Osteocyte (in vitro differentiated cells): Measurements from ENCODE around the gene ABHD1. TPM values are rescaled to one million over a fixed set of nuclear protein-coding genes. Genes with fewer than 3 reads are reported as not detected.
"Not testable (repeated sequence)": the region's sequence is repeated elsewhere in the genome, so short reads cannot be mapped to it uniquely, and the experiment has no call there.

Source experiments
- DNase-seq: peaks from one replicate; pipeline ENCODE4 v3.0.0; 2021; ENCODE audit warnings: mixed read lengths; ENCODE audit not compliant: unreplicated experiment; ENCODE audit errors: extremely low spot score
- H3K27ac Mint-ChIP-seq: one replicate; pipeline ENCODE4 v1.8.0; 2021; ENCODE audit warnings: mild to moderate bottlenecking, mixed read lengths; ENCODE audit not compliant: unreplicated experiment
- H3K27me3 Mint-ChIP-seq: one replicate; pipeline ENCODE4 v1.8.0; 2021; ENCODE audit warnings: mixed read lengths; ENCODE audit not compliant: unreplicated experiment
- H3K36me3 Mint-ChIP-seq: one replicate; pipeline ENCODE4 v1.8.0; 2021; ENCODE audit warnings: mixed read lengths; ENCODE audit not compliant: unreplicated experiment
- H3K4me1 Mint-ChIP-seq: one replicate; pipeline ENCODE4 v1.8.0; 2021; ENCODE audit warnings: mixed read lengths; ENCODE audit not compliant: unreplicated experiment
- H3K4me3 Mint-ChIP-seq: one replicate; pipeline ENCODE4 v1.8.0; 2021; ENCODE audit warnings: mild to moderate bottlenecking, moderate library complexity, mixed read lengths; ENCODE audit not compliant: unreplicated experiment
- H3K9me3 Mint-ChIP-seq: one replicate; pipeline ENCODE4 v1.8.0; 2021; ENCODE audit warnings: mixed read lengths; ENCODE audit not compliant: unreplicated experiment
- CTCF ChIP-seq: fragments of 200-600 bp; sonication (generic); IDR thresholded peaks from 2 replicates; pipeline ENCODE4 v1.5.0; 2021; ENCODE audit warnings: antibody characterized with exemption, mild to moderate bottlenecking, moderate library complexity
- long read RNA-seq: library from polyadenylated mRNA; unstranded; transcript quantifications from one replicate; pipeline ENCODE4 v2.0.0, GENCODE V29; 2021
- total RNA-seq: library from RNA; stranded (reverse); gene quantifications from 2 replicates; pipeline ENCODE4 v1.2.1, GENCODE V29; 2021

Gene ABHD1
- total RNA-seq, result 0.48 TPM in 1 of 2 replicates, not detected in the other
- long read RNA-seq, result 0 reads

- Mint-ChIP-seq H3K27ac (no peak within 1 kb of the TSS), H3K4me3 (peak within 1 kb of the TSS; percentile 79), H3K9me3 (no peaks in the 10 kb centered on the region), H3K27me3 (peaks cover 33% of the 10 kb centered on the region), H3K36me3 (no peaks in the 10 kb centered on the region), H3K4me1 (peaks cover 5% of the 10 kb centered on the region)
- TF ChIP-seq CTCF, result peak; percentile 7
- no peak for DNase-seq
These were observed at the start of gene ABHD1 for GRCh38 chr2:27123302-27124150. TSS of gene ABHD1 (plus strand) at chr2:27123815. CDS start at chr2:27123949, 134 bp downstream.

DNA sequence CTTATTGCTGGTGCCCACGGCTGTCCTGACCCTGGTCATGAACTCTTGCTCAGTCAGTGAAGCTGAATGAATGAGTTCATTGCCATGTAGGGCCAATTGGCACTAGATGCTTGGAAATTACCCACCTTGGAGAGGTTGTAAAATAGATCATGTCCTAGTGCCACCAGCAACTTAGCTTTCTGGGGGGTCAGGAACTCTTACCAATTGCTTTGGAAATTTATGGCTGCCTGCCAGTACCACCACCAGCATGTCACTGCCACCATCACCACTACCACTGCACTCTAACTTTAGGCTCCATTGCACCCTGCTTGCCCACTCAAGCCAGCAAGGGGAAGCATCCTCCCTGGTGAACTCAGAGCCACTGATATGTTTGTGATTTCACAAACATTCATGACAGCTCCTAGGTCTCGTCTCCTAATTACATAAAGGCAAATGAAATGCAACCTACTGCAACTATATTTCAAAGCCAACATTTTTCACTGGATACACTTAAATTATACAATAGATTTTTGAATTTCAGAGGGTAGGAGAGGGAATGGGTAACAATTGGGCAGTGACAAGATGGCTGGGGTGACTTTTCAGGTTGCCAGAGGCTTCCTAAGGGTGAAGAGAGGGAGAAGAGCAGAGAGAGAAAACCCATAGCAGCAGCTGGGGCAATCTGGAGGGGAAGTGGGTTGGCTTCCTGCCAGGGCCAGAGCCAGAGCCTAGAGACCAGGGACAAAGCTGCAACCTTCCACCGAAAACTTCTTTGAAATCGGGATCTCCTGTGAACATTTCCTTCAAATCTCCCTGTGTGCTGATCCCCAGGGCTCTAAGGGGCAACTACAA is 48.7 kb upstream of the ABHD1 start:
- H3K9me3 Mint-ChIP-seq, result no peaks in the 10 kb centered on the region
- peak overlapping the region; percentile 8 for H3K27ac Mint-ChIP-seq
- H3K36me3 Mint-ChIP-seq, result no peaks in the 10 kb centered on the region
- H3K27me3 Mint-ChIP-seq, result no peaks in the 10 kb centered on the region
- H3K4me3 Mint-ChIP-seq, result no peak overlapping the region
- DNase-seq, result no peak
- TF ChIP-seq CTCF, result no peak
- peaks cover 75% of the 10 kb centered on the region for H3K4me1 Mint-ChIP-seq

GRCh38 chr2:27075566-27075871 is 48.1 kb upstream of the ABHD1 start:
- not testable (repeated sequence) for H3K4me3 Mint-ChIP-seq, H3K36me3 Mint-ChIP-seq, H3K27me3 Mint-ChIP-seq, H3K9me3 Mint-ChIP-seq, DNase-seq
- peaks cover 75% of the 10 kb centered on the region for H3K4me1 Mint-ChIP-seq
- H3K27ac Mint-ChIP-seq, result peak overlapping the region; percentile 8

GRCh38 chr2:27076323-27076722 is 47.3 kb upstream of the ABHD1 start:
- TF ChIP-seq CTCF, result no peak
- no peaks in the 10 kb centered on the region for H3K9me3 Mint-ChIP-seq
- no peak for DNase-seq
- H3K27ac Mint-ChIP-seq, result peak overlapping the region; percentile 40
- no peak overlapping the region for H3K4me3 Mint-ChIP-seq
- H3K27me3 Mint-ChIP-seq, result no peaks in the 10 kb centered on the region
- peaks cover 2% of the 10 kb centered on the region for H3K36me3 Mint-ChIP-seq
- peaks cover 77% of the 10 kb centered on the region for H3K4me1 Mint-ChIP-seq

DNA sequence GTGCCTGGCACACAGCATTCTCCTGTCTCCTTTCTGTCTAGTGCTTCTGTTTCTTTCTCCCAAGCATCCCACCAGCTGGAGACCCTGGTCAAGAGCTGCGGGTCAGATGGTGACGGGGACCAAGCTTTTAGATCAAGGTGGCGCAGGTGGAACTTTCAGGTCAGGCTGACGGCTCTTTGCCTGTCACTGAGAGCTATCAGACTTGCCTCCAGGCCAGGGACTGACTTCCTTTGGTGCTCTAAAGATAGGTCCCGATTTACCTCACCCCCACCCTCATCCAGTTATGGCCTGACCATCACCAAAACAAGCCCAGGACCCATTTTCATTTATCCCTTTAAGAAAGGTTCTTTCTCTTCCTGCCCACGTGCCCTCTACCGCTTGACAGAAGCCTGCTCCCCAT is 46.4 kb upstream of the ABHD1 start:
- no peaks in the 10 kb centered on the region for H3K27me3 Mint-ChIP-seq
- H3K4me1 Mint-ChIP-seq, result peaks cover 77% of the 10 kb centered on the region
- H3K4me3 Mint-ChIP-seq, result no peak overlapping the region
- no peaks in the 10 kb centered on the region for H3K9me3 Mint-ChIP-seq
- no peak for TF ChIP-seq CTCF
- no peak for DNase-seq
- H3K36me3 Mint-ChIP-seq, result peaks cover 3% of the 10 kb centered on the region
- peak overlapping the region; percentile 91 for H3K27ac Mint-ChIP-seq
